Right renal pelvis (tissue), 4 donors: ENCODE data around the gene TNPO3. TPM values are rescaled to one million over a fixed set of nuclear protein-coding genes. Genes with fewer than 3 reads are reported as not detected.
"Not testable (repeated sequence)": the region's sequence is repeated elsewhere in the genome, so short reads cannot be mapped to it uniquely, and the experiment has no call there.

Source experiments
- DNase-seq, 4 donors: peaks; one replicate each; pipeline ENCODE4 v3.0.0-alpha.2; 2013; ENCODE audit warnings: low read depth in 4 of 4, low spot score in 3 of 4, missing footprints in 1 of 4
- polyA plus RNA-seq, 4 donors: library from polyadenylated mRNA; unstranded; fragments of 120-200 nt; gene quantifications; one replicate each; pipeline ENCODE4 v1.2.1, GENCODE V29; 2013; ENCODE audit not compliant: insufficient read length in 4 of 4

Gene TNPO3
- polyA plus RNA-seq, 4 donors = 42.9 to 45.3 (median 43.7) TPM

- DNase-seq = no peak
These were observed 86.3 kb downstream of the TNPO3 start for GRCh38 chr7:128968624-128969023.

GRCh38 chr7:128963327-128963757, 91.6 kb downstream of the TNPO3 start:
- DNase-seq = no peak

- DNase-seq = no peak
These were observed 92.0 kb downstream of the TNPO3 start for GRCh38 chr7:128962899-128963298.

GRCh38 chr7:128961030-128961659, 93.8 kb downstream of the TNPO3 start:
- DNase-seq = no peak

GRCh38 chr7:128959296-128959695, 95.6 kb downstream of the TNPO3 start:
- DNase-seq = no peak

- DNase-seq = no peak
These were observed 98.9 kb downstream of the TNPO3 start for GRCh38 chr7:128955981-128956380.

- no peak for DNase-seq
These were observed 99.8 kb downstream of the TNPO3 start for GRCh38 chr7:128954830-128955802.

- DNase-seq = no peak
These were observed 100.8 kb downstream of the TNPO3 start for GRCh38 chr7:128954150-128954549.

- DNase-seq = no peak
These were observed 103.6 kb downstream of the TNPO3 start for GRCh38 chr7:128951296-128951695.

- DNase-seq = no peak
These were observed 105.7 kb downstream of the TNPO3 start for GRCh38 chr7:128948976-128949760.

- no peak for DNase-seq
These were observed 106.5 kb downstream of the TNPO3 start for GRCh38 chr7:128948312-128948973.

- DNase-seq = no peak
These were observed 107.1 kb downstream of the TNPO3 start for GRCh38 chr7:128947854-128948253.

GRCh38 chr7:128946936-128947830, 107.7 kb downstream of the TNPO3 start:
- no peak for DNase-seq

GRCh38 chr7:128945668-128946366, 109.1 kb downstream of the TNPO3 start:
- no peak for DNase-seq

- DNase-seq = no peak
These were observed 110.2 kb downstream of the TNPO3 start for GRCh38 chr7:128944487-128945236.

- not testable (repeated sequence) for DNase-seq
These were observed 111.7 kb downstream of the TNPO3 start for GRCh38 chr7:128943251-128943650.

- DNase-seq = no peak
These were observed 112.9 kb downstream of the TNPO3 start for GRCh38 chr7:128941946-128942526.
